HepG2 (cell line): ENCODE results near the gene UCMA. TPM values are rescaled to one million over a fixed set of nuclear protein-coding genes. Genes with fewer than 3 reads are reported as not detected.

Experiments used
- ATAC-seq: fragments of 200-7000 bp; cut with Tn5 transposase; 3 replicates; pipeline ENCODE4 v1.9.1; 2020; ENCODE audit warnings: mild to moderate bottlenecking, moderate library complexity
- BruUV-seq: library from RNA; stranded (reverse); fragments of 400-500 nt; replicated peaks from 2 replicates; lab custom pipeline; 2021; lab: Mats Ljungman, UMichigan
- CTCF ChIA-PET: fragments of 300-600 bp; formaldehyde crosslinking; extraction: SDS; loops from one replicate; lab custom pipeline; 2021; ENCODE audit warnings: low total read pairs, inconsistent platforms, low intra/inter-chr PET ratio; lab: Yijun Ruan, JAX
- POLR2A ChIA-PET: fragments of 350-600 bp; sonication (Branson Sonifier 250); formaldehyde crosslinking; loops from one replicate; lab custom pipeline; 2020; ENCODE audit warnings: antibody characterized with exemption, inconsistent platforms; lab: Yijun Ruan, JAX
- DNase-seq: peaks from one replicate; pipeline ENCODE4 v3.0.0-alpha.2; 2015; ENCODE audit warnings: low spot score
- FAIRE-seq: peaks from 3 replicates; lab custom pipeline; 2011; peaks lifted over from hg19 to GRCh38; lab: Jason Lieb, UNC
- H2AFZ ChIP-seq: one replicate; pipeline ENCODE4 v1.6.1; 2011; ENCODE audit warnings: low read length, inconsistent platforms
- H3K27ac ChIP-seq: fragments of 300-600 bp; 3 replicates; pipeline ENCODE4 v1.8.0; 2011; ENCODE audit warnings: mixed run types, mild to moderate bottlenecking, mixed read lengths, low read length, inconsistent platforms; ENCODE audit not compliant: insufficient read depth; ENCODE audit errors: extremely low read length
- H3K27me3 ChIP-seq, 2 experiments: fragments of 200-600 bp in 1 of 2; 2 replicates in 1 of 2; 3 replicates in 1 of 2; pipeline versions ENCODE4 v1.6.0 to v1.8.0; 2011; ENCODE audit warnings: low read length in 2 of 2, mild to moderate bottlenecking in 2 of 2, moderate library complexity in 2 of 2, inconsistent platforms in 1 of 2; ENCODE audit not compliant: insufficient read depth in 2 of 2, control insufficient read depth in 1 of 2
- H3K36me3 ChIP-seq, 2 experiments: fragments of 200-600 bp in 1 of 2; replicated peaks in 1 of 2; 2 replicates in 1 of 2; 3 replicates in 1 of 2; pipeline versions ENCODE4 v1.5.1 to v1.8.0; 2011; ENCODE audit warnings: low read length in 2 of 2, inconsistent platforms in 1 of 2; ENCODE audit not compliant: insufficient read depth in 2 of 2, control insufficient read depth in 1 of 2
- H3K4me1 ChIP-seq: 2 replicates; pipeline ENCODE4 v1.5.1; 2012; ENCODE audit warnings: low read length, inconsistent platforms; ENCODE audit not compliant: insufficient read depth
- H3K4me2 ChIP-seq: 2 replicates; pipeline ENCODE4 v1.6.0; 2011; ENCODE audit warnings: low read depth, low read length, inconsistent platforms
- H3K4me3 ChIP-seq, 3 experiments: fragments of 200-600 bp in 1 of 3; sonication (generic), shearing (Covaris generic) in 1 of 3; replicated peaks in 1 of 3; 2 replicates each; pipeline ENCODE4 v1.5.1; 2011 to 2016; ENCODE audit warnings: low read length in 3 of 3, inconsistent platforms in 2 of 3, low read depth in 2 of 3, mild to moderate bottlenecking in 2 of 3, control low read depth in 1 of 3, mixed read lengths in 1 of 3; ENCODE audit not compliant: insufficient read depth in 1 of 3
- H3K79me2 ChIP-seq: one replicate; pipeline ENCODE4 v1.6.1; 2011; ENCODE audit warnings: low read length, inconsistent platforms; ENCODE audit not compliant: insufficient read depth
- H3K9ac ChIP-seq: 2 replicates; pipeline ENCODE4 v1.6.0; 2011; ENCODE audit warnings: mild to moderate bottlenecking, low read depth, low read length, inconsistent platforms; ENCODE audit not compliant: insufficient read depth
- H3K9me3 ChIP-seq: 2 replicates; pipeline ENCODE4 v1.5.1; 2012; ENCODE audit warnings: mild to moderate bottlenecking, low read length
- H4K20me1 ChIP-seq: 2 replicates; pipeline ENCODE4 v1.6.0; 2011; ENCODE audit warnings: inconsistent platforms, mild to moderate bottlenecking, low read length, moderate library complexity; ENCODE audit not compliant: insufficient read depth
- ARNT2 ChIP-seq: sonication (generic); formaldehyde crosslinking; IDR thresholded peaks from 2 replicates; pipeline ENCODE4 v1.8.0; 2022; ENCODE audit warnings: mild to moderate bottlenecking, low read depth, missing genetic modification reagents, moderate library complexity
- ATF1 ChIP-seq: IDR thresholded peaks from 2 replicates; pipeline ENCODE4 v1.6.1; 2016; ENCODE audit warnings: mild to moderate bottlenecking, control low read depth
- CENPX ChIP-seq: sonication (generic); formaldehyde crosslinking; IDR thresholded peaks from 2 replicates; pipeline ENCODE4 v1.9.0; 2021; ENCODE audit warnings: mild to moderate bottlenecking, missing genetic modification reagents, moderate library complexity
- CHD2 ChIP-seq: IDR thresholded peaks from 2 replicates; pipeline ENCODE4 v1.6.1; 2011; ENCODE audit warnings: low read depth, low read length, improper control_type of control experiment
- FOXO1 ChIP-seq: sonication (generic); formaldehyde crosslinking; IDR thresholded peaks from 2 replicates; pipeline ENCODE4 v1.4.0; 2020; ENCODE audit warnings: missing genetic modification reagents
- GMEB1 ChIP-seq: sonication (generic); formaldehyde crosslinking; IDR thresholded peaks from 2 replicates; pipeline ENCODE4 v1.5.1; 2020; ENCODE audit warnings: missing genetic modification reagents, mild to moderate bottlenecking, borderline replicate concordance
- NR1H2 ChIP-seq: sonication (generic); formaldehyde crosslinking; IDR thresholded peaks from 2 replicates; pipeline ENCODE4 v1.8.1; 2022; ENCODE audit warnings: low read depth, missing genetic modification reagents, borderline replicate concordance
- NR2F6 ChIP-seq, 2 experiments: IDR thresholded peaks; 2 replicates each; pipeline ENCODE4 v1.6.1; 2016; ENCODE audit warnings: antibody characterized with exemption in 1 of 2, mild to moderate bottlenecking in 1 of 2
- SNAPC2 ChIP-seq: sonication (generic); formaldehyde crosslinking; IDR thresholded peaks from 2 replicates; pipeline ENCODE4 v1.8.1; 2022; ENCODE audit warnings: mild to moderate bottlenecking, missing genetic modification reagents
- ZFP36 ChIP-seq: fragments of 150-350 bp; IDR thresholded peaks from 2 replicates; pipeline ENCODE4 v1.6.1; 2018; ENCODE audit warnings: borderline replicate concordance, low read length, low read depth; ENCODE audit not compliant: partially characterized antibody
- ZFP91 ChIP-seq: sonication (generic); formaldehyde crosslinking; IDR thresholded peaks from 2 replicates; pipeline ENCODE4 v1.9.0; 2022; ENCODE audit warnings: missing genetic modification reagents, mild to moderate bottlenecking, borderline replicate concordance
- ZNF383 ChIP-seq: sonication (generic); formaldehyde crosslinking; IDR thresholded peaks from 2 replicates; pipeline ENCODE4 v1.4.0; 2020; ENCODE audit warnings: missing genetic modification reagents, mild to moderate bottlenecking, borderline replicate concordance
- ZNF510 ChIP-seq: sonication (generic); formaldehyde crosslinking; IDR thresholded peaks from 2 replicates; pipeline ENCODE4 v1.4.0; 2020; ENCODE audit warnings: low read depth, mild to moderate bottlenecking, missing genetic modification reagents
- ZNF512B ChIP-seq: sonication (generic); formaldehyde crosslinking; IDR thresholded peaks from 2 replicates; pipeline ENCODE4 v1.5.1; 2020; ENCODE audit warnings: missing genetic modification reagents, mild to moderate bottlenecking, borderline replicate concordance
- ZNF564 ChIP-seq: sonication (generic); formaldehyde crosslinking; IDR thresholded peaks from 2 replicates; pipeline ENCODE4 v1.8.1; 2023; ENCODE audit warnings: mild to moderate bottlenecking, missing genetic modification reagents
- WGBS: methylation state at CpG from one replicate; pipeline ENCODE4 v1.1.6; 2017; ENCODE audit warnings: low lambda C conversion rate; 5-methylcytosine and 5-hydroxymethylcytosine counted together
- in situ Hi-C: cut with HindIII; loops from 2 replicates; pipeline ENCODE4 v1.10.0; 2017; ENCODE audit warnings: low pct_unique_long_range_greater_than_20kb; ENCODE audit not compliant: extremely low pct_ligation_motif_present
- intact Hi-C: fragments of 100-400 bp; cut with micrococcal nuclease; formaldehyde crosslinking; loops from one replicate; pipeline ENCODE4 v1.10.0; 2022; ENCODE audit not compliant: unreplicated experiment
- polyA plus RNA-seq, 8 experiments: library from polyadenylated mRNA; depleted of rRNA in 3 of 8; stranded (reverse) in 7 of 8; unstranded in 1 of 8; fragments of >200 nt; fragmentation: Illumina TruSeq in 4 of 8; extraction: Trizol in 4 of 8; gene quantifications; 2 replicates each; pipeline versions ENCODE4 v1.2.1 to v1.2.3, GENCODE V29; 2011 to 2016; ENCODE audit warnings: low read depth in 4 of 8, missing spikeins in 1 of 8, mixed read lengths in 1 of 8; ENCODE audit not compliant: insufficient read depth in 1 of 8
- total RNA-seq, 5 experiments: library from RNA; depleted of rRNA; stranded (reverse); fragments of >200 nt; fragmentation: Illumina TruSeq; extraction: Trizol; gene quantifications; 2 replicates each; pipeline ENCODE4 v1.2.3, GENCODE V29; 2016; ENCODE audit warnings: low read depth in 1 of 5
- TF ChIP-seq, protein P1 (sequence below): sonication (generic); formaldehyde crosslinking; IDR thresholded peaks from 2 replicates; pipeline ENCODE4 v1.8.1; 2023; ENCODE audit warnings: missing genetic modification reagents, inconsistent platforms, borderline replicate concordance
- TF ChIP-seq, protein P2 (sequence below): sonication (generic); formaldehyde crosslinking; IDR thresholded peaks from 2 replicates; pipeline ENCODE4 v1.5.0; 2020; ENCODE audit warnings: missing genetic modification reagents, mild to moderate bottlenecking, borderline replicate concordance

Gene UCMA
- total and polyA plus RNA-seq, 2 of the 13 experiments (the other 11 are each of a cell fraction or from before 2014, with no cell fraction given) = not detected

DNA sequence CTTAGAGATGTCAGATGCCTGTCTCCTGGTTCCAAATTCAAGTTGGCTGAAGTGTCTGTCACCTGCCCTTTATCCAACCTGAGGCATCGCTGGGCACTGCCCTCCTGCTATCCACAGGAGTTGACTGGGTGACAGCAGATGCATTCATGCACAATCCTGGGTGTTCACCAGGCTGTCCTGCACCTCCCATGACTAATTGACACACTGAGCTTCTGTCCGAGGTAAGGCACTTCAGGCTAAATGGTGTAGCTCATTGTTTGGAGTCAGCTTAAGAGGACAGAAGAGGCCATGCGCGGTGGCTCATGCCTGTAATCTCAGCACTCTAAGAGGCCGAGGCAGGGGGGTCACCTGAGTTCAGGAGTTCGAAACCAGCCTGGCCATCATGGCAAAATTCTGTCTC, 2.4 kb downstream of the UCMA start:
- Histone ChIP-seq H4K20me1 (no peaks in the 10 kb centered on the region), H3K4me3 (no peak overlapping the region), H3K9ac (no peak overlapping the region), H3K36me3 (no peaks in the 10 kb centered on the region), H2AFZ (no peak overlapping the region), H3K79me2 (no peaks in the 10 kb centered on the region), H3K9me3 (no peaks in the 10 kb centered on the region), H3K27me3 (peaks cover 3 to 8% of the 10 kb centered on the region in 2 experiments; a peak in 3 of 5 replicates), H3K4me2 (no peak overlapping the region), H3K4me1 (peaks cover 13% of the 10 kb centered on the region), H3K27ac (no peak overlapping the region)
- ATAC-seq = no peak
- ChIA-PET CTCF (no interaction called here), POLR2A (no interaction called here)
- no TSS peak for BruUV-seq
- WGBS = 36% methylated on average over 5 of the region's 6 CpGs
- FAIRE-seq = no peak
- intact Hi-C loops (no loop called here), in situ Hi-C loops (no loop called here)
- DNase-seq = no peak
- TF ChIP-seq CENPX (CRISPR knock-in tag) = no peak
- no peak for TF ChIP-seq FOXO1 (CRISPR knock-in tag)
- TF ChIP-seq ARNT2 (CRISPR knock-in tag) = no peak
- no peak for TF ChIP-seq ZFP36
- TF ChIP-seq, protein P1, sequence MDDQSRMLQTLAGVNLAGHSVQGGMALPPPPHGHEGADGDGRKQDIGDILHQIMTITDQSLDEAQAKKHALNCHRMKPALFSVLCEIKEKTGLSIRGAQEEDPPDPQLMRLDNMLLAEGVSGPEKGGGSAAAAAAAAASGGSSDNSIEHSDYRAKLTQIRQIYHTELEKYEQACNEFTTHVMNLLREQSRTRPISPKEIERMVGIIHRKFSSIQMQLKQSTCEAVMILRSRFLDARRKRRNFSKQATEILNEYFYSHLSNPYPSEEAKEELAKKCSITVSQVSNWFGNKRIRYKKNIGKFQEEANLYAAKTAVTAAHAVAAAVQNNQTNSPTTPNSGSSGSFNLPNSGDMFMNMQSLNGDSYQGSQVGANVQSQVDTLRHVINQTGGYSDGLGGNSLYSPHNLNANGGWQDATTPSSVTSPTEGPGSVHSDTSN (CRISPR knock-in tag) = no peak
- no peak for TF ChIP-seq ZNF383 (CRISPR knock-in tag)
- TF ChIP-seq GMEB1 (CRISPR knock-in tag) = no peak
- TF ChIP-seq NR2F6 (IDR thresholded peaks at IDR 0.05) = no peak
- no peak for TF ChIP-seq NR2F6 (CRISPR knock-in tag; IDR thresholded peaks at IDR 0.05)
- no peak for TF ChIP-seq ZNF512B (CRISPR knock-in tag)
- no peak for TF ChIP-seq ZNF564 (CRISPR knock-in tag)
- TF ChIP-seq CHD2 = no peak
- no peak for TF ChIP-seq SNAPC2
- TF ChIP-seq ZNF510 (CRISPR knock-in tag) = no peak
- TF ChIP-seq, protein P2, sequence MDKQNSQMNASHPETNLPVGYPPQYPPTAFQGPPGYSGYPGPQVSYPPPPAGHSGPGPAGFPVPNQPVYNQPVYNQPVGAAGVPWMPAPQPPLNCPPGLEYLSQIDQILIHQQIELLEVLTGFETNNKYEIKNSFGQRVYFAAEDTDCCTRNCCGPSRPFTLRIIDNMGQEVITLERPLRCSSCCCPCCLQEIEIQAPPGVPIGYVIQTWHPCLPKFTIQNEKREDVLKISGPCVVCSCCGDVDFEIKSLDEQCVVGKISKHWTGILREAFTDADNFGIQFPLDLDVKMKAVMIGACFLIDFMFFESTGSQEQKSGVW (CRISPR knock-in tag) = no peak
- no peak for TF ChIP-seq ZFP91 (CRISPR knock-in tag)
- TF ChIP-seq NR1H2 (CRISPR knock-in tag) = no peak
- no peak for TF ChIP-seq ATF1
